Measurements from ENCODE around the gene AP1S1. TPM values are rescaled to one million over a fixed set of nuclear protein-coding genes. Genes with fewer than 3 reads are reported as not detected.
A peak's percentile ranks its signal among the peaks of the same experiment; 100 is the strongest.
"Not testable (repeated sequence)": the region's sequence is repeated elsewhere in the genome, so short reads cannot be mapped to it uniquely, and the experiment has no call there.

The AP1S1 gene
- total RNA-seq, 1 donor: 101 TPM

DNA sequence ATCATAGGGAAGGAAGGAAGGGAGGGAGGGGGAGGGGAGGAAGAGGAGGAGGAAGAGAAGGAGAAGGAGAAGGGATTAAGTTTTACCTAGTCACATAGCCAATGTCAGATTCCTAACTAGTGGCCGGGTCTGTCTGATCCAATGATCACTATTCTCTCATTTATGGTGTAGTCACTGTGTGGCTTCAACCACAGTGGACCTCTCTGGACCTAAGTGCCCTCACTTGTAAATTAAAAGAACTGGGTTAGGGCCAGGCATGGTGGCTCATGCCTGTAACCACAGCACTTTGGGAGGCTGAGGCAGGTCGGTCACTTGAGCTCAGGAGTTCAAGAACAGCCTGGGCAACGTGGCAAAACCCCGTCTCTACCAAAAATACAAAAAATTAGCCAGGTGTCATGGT, 34.0 kb upstream of the AP1S1 start:
- H3K27me3 ChIP-seq (ENCODE audit: insufficient read depth, low read length): no peaks in the 10 kb centered on the region
- H3K9me3 ChIP-seq (ENCODE audit: low read depth, low read length): no peaks in the 10 kb centered on the region
- no peak for DNase-seq (ENCODE audit: insufficient read length, low spot score, missing footprints)
- H3K36me3 ChIP-seq (ENCODE audit: insufficient read depth, low read length): no peaks in the 10 kb centered on the region
- H3K4me2 ChIP-seq (ENCODE audit: insufficient read depth, low read length): no peak overlapping the region
- no peak overlapping the region for H2AFZ ChIP-seq (ENCODE audit: low read length)
- H3K4me3 ChIP-seq (ENCODE audit: insufficient read depth, low read length): no peak overlapping the region
- H3K79me2 ChIP-seq (ENCODE audit: insufficient read depth, low read length): peaks cover 7% of the 10 kb centered on the region
- H3K4me1 ChIP-seq (ENCODE audit: insufficient read depth, low read length): peaks cover 66% of the 10 kb centered on the region
- TF ChIP-seq, protein P1, sequence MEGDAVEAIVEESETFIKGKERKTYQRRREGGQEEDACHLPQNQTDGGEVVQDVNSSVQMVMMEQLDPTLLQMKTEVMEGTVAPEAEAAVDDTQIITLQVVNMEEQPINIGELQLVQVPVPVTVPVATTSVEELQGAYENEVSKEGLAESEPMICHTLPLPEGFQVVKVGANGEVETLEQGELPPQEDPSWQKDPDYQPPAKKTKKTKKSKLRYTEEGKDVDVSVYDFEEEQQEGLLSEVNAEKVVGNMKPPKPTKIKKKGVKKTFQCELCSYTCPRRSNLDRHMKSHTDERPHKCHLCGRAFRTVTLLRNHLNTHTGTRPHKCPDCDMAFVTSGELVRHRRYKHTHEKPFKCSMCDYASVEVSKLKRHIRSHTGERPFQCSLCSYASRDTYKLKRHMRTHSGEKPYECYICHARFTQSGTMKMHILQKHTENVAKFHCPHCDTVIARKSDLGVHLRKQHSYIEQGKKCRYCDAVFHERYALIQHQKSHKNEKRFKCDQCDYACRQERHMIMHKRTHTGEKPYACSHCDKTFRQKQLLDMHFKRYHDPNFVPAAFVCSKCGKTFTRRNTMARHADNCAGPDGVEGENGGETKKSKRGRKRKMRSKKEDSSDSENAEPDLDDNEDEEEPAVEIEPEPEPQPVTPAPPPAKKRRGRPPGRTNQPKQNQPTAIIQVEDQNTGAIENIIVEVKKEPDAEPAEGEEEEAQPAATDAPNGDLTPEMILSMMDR (IDR thresholded peaks at IDR 0.05; ENCODE audit: extremely low read depth, low read depth, low read length): no peak
- H4K20me1 ChIP-seq (ENCODE audit: insufficient read depth, low read length): no peaks in the 10 kb centered on the region
- H3K27ac ChIP-seq (ENCODE audit: low read depth, low read length): peak overlapping the region; percentile 98

- H4K20me1 ChIP-seq (ENCODE audit: insufficient read depth, low read length); DNase-seq (ENCODE audit: insufficient read length, low spot score, missing footprints); H3K9me3 ChIP-seq (ENCODE audit: low read depth, low read length); H3K36me3 ChIP-seq (ENCODE audit: insufficient read depth, low read length); H3K4me3 ChIP-seq (ENCODE audit: insufficient read depth, low read length); H3K27me3 ChIP-seq (ENCODE audit: insufficient read depth, low read length); H3K4me2 ChIP-seq (ENCODE audit: insufficient read depth, low read length); H2AFZ ChIP-seq (ENCODE audit: low read length); H3K79me2 ChIP-seq (ENCODE audit: insufficient read depth, low read length): not testable (repeated sequence)
- H3K4me1 ChIP-seq (ENCODE audit: insufficient read depth, low read length): peaks cover 74% of the 10 kb centered on the region
- peak overlapping the region; percentile 98 for H3K27ac ChIP-seq (ENCODE audit: low read depth, low read length)
Measured at GRCh38 chr7:101121631-101121990, 32.7 kb upstream of the AP1S1 start.

DNA sequence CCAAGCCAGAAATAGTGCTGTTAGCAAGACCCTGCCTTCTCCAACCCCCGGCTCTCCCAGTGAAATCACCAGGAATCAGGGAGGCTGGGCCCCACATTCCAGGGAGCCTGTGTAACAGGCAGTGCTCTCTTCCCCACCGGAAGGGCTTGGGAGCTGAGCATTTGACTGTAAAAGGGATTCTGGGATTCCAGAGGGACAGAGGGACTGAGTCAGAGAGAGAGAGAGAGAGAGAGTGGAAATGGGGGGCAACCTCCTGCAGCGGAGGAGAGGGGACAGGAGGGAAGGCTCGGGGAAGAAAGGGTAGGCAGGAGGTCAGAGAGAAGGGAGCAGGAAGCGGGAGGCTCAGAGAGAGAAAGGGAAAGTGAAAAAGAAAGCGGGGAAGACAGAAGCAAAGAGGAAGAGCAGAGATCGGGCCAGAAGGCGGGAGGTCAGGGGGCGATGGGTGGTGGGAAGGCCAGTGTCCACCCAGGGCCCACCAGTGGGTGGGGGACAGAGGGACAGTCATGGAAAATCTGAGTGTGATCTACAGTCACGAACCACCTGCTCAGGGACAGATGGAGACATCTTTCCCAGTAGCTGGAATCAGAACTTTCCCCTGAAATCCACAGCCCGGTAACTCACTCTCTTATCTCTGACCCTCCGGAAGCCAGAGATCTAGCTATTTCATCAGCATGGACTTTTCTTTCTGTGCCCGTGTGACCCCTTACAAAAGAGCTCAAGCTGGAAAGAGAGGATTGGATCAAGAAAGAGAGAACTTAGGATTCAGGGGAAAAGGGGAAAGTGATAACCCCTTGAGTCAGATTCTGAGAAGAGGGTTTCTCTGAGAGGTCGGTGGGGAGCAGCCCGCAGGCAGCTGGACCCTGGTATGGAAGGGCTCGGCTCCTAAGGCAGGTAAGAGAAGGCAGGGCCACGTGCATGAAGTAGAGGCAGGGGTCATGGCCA, 32.0 kb upstream of the AP1S1 start:
- Histone ChIP-seq H3K27me3 (ENCODE audit: insufficient read depth, low read length) (no peaks in the 10 kb centered on the region), H3K36me3 (ENCODE audit: insufficient read depth, low read length) (no peaks in the 10 kb centered on the region), H4K20me1 (ENCODE audit: insufficient read depth, low read length) (peaks cover 2% of the 10 kb centered on the region), H2AFZ (ENCODE audit: low read length) (no peak overlapping the region), H3K9me3 (ENCODE audit: low read depth, low read length) (no peaks in the 10 kb centered on the region), H3K4me3 (ENCODE audit: insufficient read depth, low read length) (peak overlapping the region; percentile 63), H3K4me2 (ENCODE audit: insufficient read depth, low read length) (peak overlapping the region; percentile 78), H3K79me2 (ENCODE audit: insufficient read depth, low read length) (peaks cover 11% of the 10 kb centered on the region), H3K4me1 (ENCODE audit: insufficient read depth, low read length) (peaks cover 71% of the 10 kb centered on the region), H3K27ac (ENCODE audit: low read depth, low read length) (peak overlapping the region; percentile 98)
- DNase-seq (ENCODE audit: insufficient read length, low spot score, missing footprints): peak; percentile 91
- TF ChIP-seq, protein P1 (IDR thresholded peaks at IDR 0.05; ENCODE audit: extremely low read depth, low read depth, low read length): no peak

DNA sequence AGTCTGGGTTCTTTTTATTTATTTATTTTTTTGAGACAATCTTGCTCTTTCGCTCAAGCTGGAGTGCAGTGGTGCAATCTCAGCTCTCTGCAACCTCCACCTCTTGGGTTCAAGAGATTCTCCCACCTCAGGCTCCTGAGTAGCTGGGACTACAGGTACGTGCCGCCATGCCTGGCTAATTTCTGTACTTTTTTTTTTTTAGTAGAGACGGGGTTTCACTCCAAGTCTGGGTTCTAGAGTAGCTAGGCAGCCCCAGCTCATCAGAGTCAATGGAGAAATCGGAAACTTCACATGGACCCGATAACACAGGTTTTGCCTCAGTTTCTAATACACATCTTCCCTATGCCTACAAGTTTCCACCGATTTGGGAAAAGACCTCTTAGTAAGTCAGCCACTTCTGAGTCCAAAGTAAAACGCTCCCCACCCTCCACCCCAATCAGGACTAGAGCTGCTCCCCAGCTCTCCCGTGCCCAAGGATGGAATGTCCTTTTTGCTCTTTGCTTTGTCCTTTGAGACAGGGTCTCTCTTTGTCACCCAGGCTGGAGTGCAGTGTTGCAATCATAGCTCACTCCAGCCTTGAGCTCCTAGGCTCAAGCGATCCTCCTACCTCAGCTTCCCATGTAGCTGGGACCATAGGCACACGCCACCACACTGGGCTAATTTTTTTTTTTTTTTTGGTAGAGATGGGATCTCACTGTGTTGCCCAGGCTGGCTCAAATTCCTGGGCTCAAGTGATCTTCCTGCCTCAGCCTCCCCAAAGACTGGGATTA, 31.2 kb upstream of the AP1S1 start:
- Histone ChIP-seq H4K20me1 (ENCODE audit: insufficient read depth, low read length) (peaks cover 11% of the 10 kb centered on the region), H3K27ac (ENCODE audit: low read depth, low read length) (peak overlapping the region; percentile 98), H3K27me3 (ENCODE audit: insufficient read depth, low read length) (no peaks in the 10 kb centered on the region), H3K9me3 (ENCODE audit: low read depth, low read length) (no peaks in the 10 kb centered on the region), H3K4me1 (ENCODE audit: insufficient read depth, low read length) (peaks cover 76% of the 10 kb centered on the region), H3K79me2 (ENCODE audit: insufficient read depth, low read length) (peaks cover 20% of the 10 kb centered on the region), H3K4me2 (ENCODE audit: insufficient read depth, low read length) (peak overlapping the region; percentile 78), H3K4me3 (ENCODE audit: insufficient read depth, low read length) (peak overlapping the region; percentile 63), H2AFZ (ENCODE audit: low read length) (no peak overlapping the region), H3K36me3 (ENCODE audit: insufficient read depth, low read length) (peaks cover 7% of the 10 kb centered on the region)
- DNase-seq (ENCODE audit: insufficient read length, low spot score, missing footprints): no peak
- TF ChIP-seq, protein P1 (IDR thresholded peaks at IDR 0.05; ENCODE audit: extremely low read depth, low read depth, low read length): no peak

Data from osteoblast (primary cell).